Spleen (tissue), 7 donors: ENCODE measurements around the gene VPS50.

Experiments
- CTCF ChIP-seq, 11 experiments: fragments of 200-600 bp in 7 of 11; fragments of 450-650 bp in 4 of 11; sonication (generic) in 4 of 11; IDR thresholded peaks in 8 of 11; conservative IDR thresholded peaks in 3 of 11; 1 replicate in 7 of 11; 2 replicates in 4 of 11; pipeline versions ENCODE4 v1.4.0 to v1.8.0; 2016 to 2021; ENCODE audit warnings: antibody characterized with exemption in 11 of 11, inconsistent platforms in 4 of 11, mild to moderate bottlenecking in 1 of 11
- POLR2A ChIP-seq, 3 donors: fragments of 450-650 bp; IDR thresholded peaks; one replicate each; pipeline ENCODE4 v1.5.1; 2017; ENCODE audit warnings: antibody characterized with exemption in 3 of 3, mild to moderate bottlenecking in 1 of 3
- donor health status: DM: no; HTN: no; CAD: no; lungs with moderate emphysema.
- donor health status: DM: no; HTN: no; CAD: no.
- donor health status: DM: no; HTN: no; CAD: no.

- TF ChIP-seq CTCF (IDR thresholded peaks at IDR 0.05 in 8 of 11, conservative IDR thresholded peaks at IDR 0.05 in 3 of 11) (no peak), POLR2A (IDR thresholded peaks at IDR 0.05) (no peak)
Measured at GRCh38 chr7:93354815-93355214, 122.6 kb downstream of the VPS50 start.
